Measurements from ENCODE around the gene SECISBP2. TPM values are rescaled to one million over a fixed set of nuclear protein-coding genes. Genes with fewer than 3 reads are reported as not detected.

SECISBP2 gene
- total RNA-seq, 1 donor from 2014 or later = 78.0 TPM

- no peak for TF ChIP-seq CTCF (IDR thresholded peaks at IDR 0.05; ENCODE audit: unreplicated experiment)
- Mint-ChIP-seq H3K4me1 (peaks cover 3% of the 10 kb centered on the region), H3K9me3 (no peaks in the 10 kb centered on the region)
Observed at GRCh38 chr9:89356782-89357181, 38.5 kb downstream of the SECISBP2 start.

DNA sequence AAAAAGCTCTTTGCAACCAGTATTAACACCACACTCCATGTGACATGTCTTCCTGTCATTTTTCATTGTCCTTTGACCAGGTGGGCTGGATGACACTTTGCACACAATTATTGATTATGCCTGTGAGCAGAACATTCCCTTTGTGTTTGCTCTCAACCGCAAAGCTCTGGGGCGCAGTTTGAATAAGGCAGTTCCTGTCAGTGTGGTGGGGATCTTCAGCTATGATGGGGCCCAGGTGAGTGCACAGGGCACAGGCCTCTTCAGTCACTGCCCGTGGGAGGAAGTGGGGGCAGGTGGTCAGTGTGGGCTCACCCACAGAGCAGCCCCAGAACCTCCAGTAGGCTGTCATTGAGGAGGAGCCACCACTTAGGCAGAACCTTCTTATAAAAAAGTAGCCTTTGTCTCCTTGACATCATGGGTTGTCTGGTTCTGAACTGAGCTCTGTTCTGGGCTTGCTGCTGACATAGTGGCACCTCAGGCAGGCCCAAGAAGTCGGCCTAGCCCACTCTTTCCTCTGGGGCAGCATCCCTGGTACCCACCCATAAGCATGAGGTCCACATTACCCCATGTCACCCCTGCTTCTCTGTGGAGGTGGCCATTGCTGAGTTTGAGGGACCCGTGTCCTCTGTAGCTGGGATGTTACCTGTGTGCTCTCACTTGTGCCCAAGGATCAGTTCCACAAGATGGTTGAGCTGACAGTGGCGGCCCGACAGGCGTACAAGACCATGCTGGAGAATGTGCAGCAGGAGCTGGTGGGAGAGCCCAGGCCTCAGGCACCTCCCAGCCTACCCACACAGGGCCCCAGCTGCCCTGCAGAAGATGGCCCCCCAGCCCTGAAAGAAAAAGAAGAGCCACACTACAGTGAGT lies 39.3 kb downstream of the SECISBP2 start:
- H3K36me3 Mint-ChIP-seq = peaks cover 49% of the 10 kb centered on the region
- no peaks in the 10 kb centered on the region for H3K9me3 Mint-ChIP-seq
- no peak for TF ChIP-seq CTCF (IDR thresholded peaks at IDR 0.05; ENCODE audit: unreplicated experiment)
- no peak overlapping the region for H3K4me3 Mint-ChIP-seq
- no peak overlapping the region for H3K27ac Mint-ChIP-seq
- DNase-seq (ENCODE audit: low spot score in 2 of 2, unreplicated experiment in 2 of 2) = no peak
- H3K27me3 Mint-ChIP-seq (ENCODE audit: low read depth) = no peaks in the 10 kb centered on the region
- H3K4me1 Mint-ChIP-seq = peaks cover 3% of the 10 kb centered on the region

More at GRCh38 chr9:89356782-89357181, 38.5 kb downstream of the SECISBP2 start:
- no peaks in the 10 kb centered on the region for H3K27me3 Mint-ChIP-seq (ENCODE audit: low read depth)
- H3K27ac Mint-ChIP-seq = no peak overlapping the region
- no peak for DNase-seq (ENCODE audit: low spot score in 2 of 2, unreplicated experiment in 2 of 2)
- H3K4me3 Mint-ChIP-seq = no peak overlapping the region
- peaks cover 56% of the 10 kb centered on the region for H3K36me3 Mint-ChIP-seq

DNA sequence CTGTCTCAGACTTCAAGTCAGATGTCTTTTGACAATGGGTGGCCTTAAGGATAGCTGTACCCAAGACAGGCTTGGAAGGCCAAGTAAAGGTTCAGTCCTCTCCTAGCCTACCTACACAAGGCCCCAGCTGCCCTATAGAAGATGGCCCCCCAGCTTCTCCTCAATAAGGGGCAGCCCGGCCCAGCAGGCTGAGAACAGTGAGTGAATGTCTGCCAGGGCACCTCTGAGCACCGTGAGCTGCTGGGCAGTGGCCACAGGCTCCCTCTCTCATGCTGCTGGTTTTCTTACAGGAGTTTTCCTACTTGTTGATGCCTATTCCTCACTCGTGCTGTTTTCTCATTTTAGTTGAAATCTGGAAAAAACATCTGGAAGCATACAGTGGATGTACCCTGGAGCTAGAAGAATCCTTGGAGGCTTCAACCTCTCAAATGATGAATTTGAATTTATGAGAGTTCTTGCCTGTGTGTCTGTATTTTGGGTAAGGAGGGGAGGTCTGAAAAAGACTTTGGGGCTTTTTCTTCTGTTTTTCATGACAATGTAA lies 40.1 kb downstream of the SECISBP2 start:
- Mint-ChIP-seq H3K36me3 (peaks cover 47% of the 10 kb centered on the region), H3K4me1 (peaks cover 3% of the 10 kb centered on the region), H3K27me3 (ENCODE audit: low read depth) (no peaks in the 10 kb centered on the region), H3K27ac (no peak overlapping the region), H3K4me3 (no peak overlapping the region), H3K9me3 (no peaks in the 10 kb centered on the region)
- no peak for DNase-seq (ENCODE audit: low spot score in 2 of 2, unreplicated experiment in 2 of 2)
- TF ChIP-seq CTCF (IDR thresholded peaks at IDR 0.05; ENCODE audit: unreplicated experiment) = no peak

GRCh38 chr9:89358985-89359384 lies 40.7 kb downstream of the SECISBP2 start:
- H3K9me3 Mint-ChIP-seq = no peaks in the 10 kb centered on the region
- no peak overlapping the region for H3K4me3 Mint-ChIP-seq
- peaks cover 43% of the 10 kb centered on the region for H3K36me3 Mint-ChIP-seq
- H3K4me1 Mint-ChIP-seq = peaks cover 3% of the 10 kb centered on the region
- no peak overlapping the region for H3K27ac Mint-ChIP-seq
- no peak for TF ChIP-seq CTCF (IDR thresholded peaks at IDR 0.05; ENCODE audit: unreplicated experiment)
- DNase-seq (ENCODE audit: low spot score in 2 of 2, unreplicated experiment in 2 of 2) = no peak
- no peaks in the 10 kb centered on the region for H3K27me3 Mint-ChIP-seq (ENCODE audit: low read depth)

DNA sequence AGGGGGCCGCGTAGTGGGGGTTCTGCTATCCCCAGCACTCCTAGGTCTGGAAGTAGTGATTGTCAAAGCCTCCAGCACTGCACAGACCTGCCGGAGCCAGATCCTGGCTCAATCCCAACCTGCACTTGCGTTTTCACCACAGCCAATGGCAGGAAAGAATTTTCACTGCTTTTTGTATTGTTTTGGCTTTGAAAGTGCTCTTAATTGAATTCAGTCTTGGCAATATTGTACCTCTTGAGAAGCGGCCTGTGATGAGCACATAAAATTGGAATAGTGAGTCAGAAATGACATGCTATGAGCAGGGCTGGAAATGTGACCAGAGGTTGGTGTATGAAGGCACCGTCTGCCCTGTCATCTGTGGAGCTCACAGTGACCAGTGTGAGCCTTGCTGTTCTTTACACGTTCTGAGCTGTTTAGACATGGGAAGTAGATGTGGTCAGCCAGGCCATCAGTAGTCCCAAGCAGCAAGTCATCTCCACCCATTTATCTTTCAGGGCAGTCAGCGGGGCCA lies 41.5 kb downstream of the SECISBP2 start:
- Mint-ChIP-seq H3K27me3 (ENCODE audit: low read depth) (no peaks in the 10 kb centered on the region), H3K36me3 (peaks cover 36% of the 10 kb centered on the region), H3K9me3 (no peaks in the 10 kb centered on the region), H3K4me3 (no peak overlapping the region), H3K27ac (no peak overlapping the region), H3K4me1 (peaks cover 3% of the 10 kb centered on the region)
- TF ChIP-seq CTCF (IDR thresholded peaks at IDR 0.05; ENCODE audit: unreplicated experiment) = no peak
- no peak for DNase-seq (ENCODE audit: low spot score in 2 of 2, unreplicated experiment in 2 of 2)

Data from mesothelial cell of epicardium (in vitro differentiated cells).